ENCODE data around the gene GARIN5A. TPM values are rescaled to one million over a fixed set of nuclear protein-coding genes. Genes with fewer than 3 reads are reported as not detected.

GARIN5A gene
- total RNA-seq, 2 experiments from 2014 or later = 0.50 to 0.57 TPM

DNA sequence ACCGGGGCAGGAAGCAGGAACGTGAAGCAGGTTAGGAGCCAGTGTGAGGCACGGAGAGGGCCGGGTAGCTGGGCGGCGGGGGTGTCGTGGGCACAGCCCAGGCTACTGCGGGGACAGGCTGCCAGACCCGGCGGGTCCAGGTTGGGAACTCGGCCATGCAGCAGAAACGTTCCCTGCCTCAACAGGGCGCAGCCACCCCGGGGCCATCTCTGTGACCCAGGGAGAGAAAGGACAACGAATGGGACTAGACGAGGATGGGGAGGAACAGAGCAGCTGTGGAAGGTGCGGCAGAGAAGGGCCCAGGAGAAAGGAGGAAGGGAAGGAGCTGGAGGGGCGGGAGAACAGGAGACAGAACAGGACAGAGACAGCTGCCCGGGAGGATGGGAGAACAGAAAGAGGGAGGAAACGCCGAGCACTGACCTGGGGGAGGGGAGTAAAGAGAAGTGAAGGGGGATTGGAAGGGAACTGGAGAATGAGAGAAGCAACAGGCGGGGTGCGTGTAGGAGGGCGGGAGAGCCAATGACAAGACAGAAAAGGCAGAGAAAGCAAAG lies 12.9 kb upstream of the GARIN5A start:
- ATAC-seq (ENCODE audit: low read depth) (no peak), DNase-seq (no peak)
- H3K27me3 Mint-ChIP-seq = peaks cover 5% of the 10 kb centered on the region
- POLR2A ChIA-PET = no interaction called here
- H3K4me1 Mint-ChIP-seq = peaks cover 19% of the 10 kb centered on the region
- H3K36me3 Mint-ChIP-seq = peaks cover 18% of the 10 kb centered on the region
- no peaks in the 10 kb centered on the region for H3K9me3 Mint-ChIP-seq
- no peak overlapping the region for H3K27ac Mint-ChIP-seq
- no peak overlapping the region for H3K4me3 Mint-ChIP-seq

- H3K27ac Mint-ChIP-seq = peak overlapping the region; percentile 19
- POLR2A ChIA-PET = interaction anchor here (0.7 kb wide), 1 partner anchor 22 kb away, joined by 3 read pairs; no protein-coding TSS in a partner anchor
- peaks cover 19% of the 10 kb centered on the region for H3K4me1 Mint-ChIP-seq
Observed at GRCh38 chr19:50488389-50489194, 11.9 kb upstream of the GARIN5A start.

DNA sequence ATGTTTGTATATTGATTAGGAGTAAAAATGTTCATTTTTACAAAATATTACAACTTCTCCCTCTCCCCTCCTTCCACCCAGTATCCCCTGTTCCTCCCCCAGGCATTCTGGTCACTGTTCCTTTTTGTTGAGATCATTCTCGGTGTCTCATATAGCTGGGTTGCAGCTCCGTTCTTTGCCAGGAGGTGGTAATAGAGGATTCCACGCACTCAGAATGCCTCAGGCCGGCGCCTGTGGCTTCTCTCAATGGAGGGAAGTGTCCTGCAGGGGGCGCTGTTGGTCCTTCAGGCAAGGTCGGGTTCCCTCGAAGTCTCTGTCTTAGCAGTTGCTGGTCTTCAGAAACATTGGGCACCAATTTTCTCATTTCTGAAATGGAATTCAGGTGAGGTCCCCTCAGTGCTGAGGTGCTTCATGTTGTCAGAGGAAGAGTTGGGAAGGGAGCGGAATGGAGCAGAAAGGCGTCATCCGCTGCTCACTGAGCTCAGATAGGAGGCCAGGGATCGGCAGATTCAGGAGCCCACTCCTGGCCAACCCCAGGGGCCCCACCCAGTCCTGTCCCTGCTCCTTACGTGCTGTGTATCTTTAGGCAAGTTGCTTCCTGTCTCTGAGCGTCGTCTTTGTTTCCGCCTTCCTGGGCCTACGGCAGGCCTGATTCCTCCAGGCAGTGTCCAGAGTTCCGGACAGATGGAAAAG lies 10.3 kb upstream of the GARIN5A start:
- Mint-ChIP-seq H3K9me3 (no peaks in the 10 kb centered on the region), H3K27me3 (peaks cover 5% of the 10 kb centered on the region), H3K4me1 (peaks cover 13% of the 10 kb centered on the region), H3K27ac (no peak overlapping the region), H3K36me3 (peaks cover 24% of the 10 kb centered on the region), H3K4me3 (no peak overlapping the region)
- DNase-seq (no peak), ATAC-seq (ENCODE audit: low read depth) (no peak)
- POLR2A ChIA-PET = no interaction called here

More at GRCh38 chr19:50488389-50489194, 11.9 kb upstream of the GARIN5A start:
- H3K4me3 Mint-ChIP-seq = no peak overlapping the region
- H3K9me3 Mint-ChIP-seq = no peaks in the 10 kb centered on the region
- ATAC-seq (ENCODE audit: low read depth) (no peak), DNase-seq (no peak)
- peaks cover 5% of the 10 kb centered on the region for H3K27me3 Mint-ChIP-seq
- peaks cover 18% of the 10 kb centered on the region for H3K36me3 Mint-ChIP-seq

- ATAC-seq (ENCODE audit: low read depth) (no peak), DNase-seq (no peak)
- Mint-ChIP-seq H3K27me3 (no peaks in the 10 kb centered on the region), H3K4me3 (no peak overlapping the region), H3K36me3 (peaks cover 24% of the 10 kb centered on the region), H3K27ac (peak overlapping the region; percentile 36), H3K4me1 (peaks cover 5% of the 10 kb centered on the region), H3K9me3 (no peaks in the 10 kb centered on the region)
- POLR2A ChIA-PET = interaction anchor here (0.6 kb wide), 1 partner anchor 87 kb away, joined by 3 read pairs; no protein-coding TSS in a partner anchor
Observed at GRCh38 chr19:50485284-50485955, 8.8 kb upstream of the GARIN5A start.

DNA sequence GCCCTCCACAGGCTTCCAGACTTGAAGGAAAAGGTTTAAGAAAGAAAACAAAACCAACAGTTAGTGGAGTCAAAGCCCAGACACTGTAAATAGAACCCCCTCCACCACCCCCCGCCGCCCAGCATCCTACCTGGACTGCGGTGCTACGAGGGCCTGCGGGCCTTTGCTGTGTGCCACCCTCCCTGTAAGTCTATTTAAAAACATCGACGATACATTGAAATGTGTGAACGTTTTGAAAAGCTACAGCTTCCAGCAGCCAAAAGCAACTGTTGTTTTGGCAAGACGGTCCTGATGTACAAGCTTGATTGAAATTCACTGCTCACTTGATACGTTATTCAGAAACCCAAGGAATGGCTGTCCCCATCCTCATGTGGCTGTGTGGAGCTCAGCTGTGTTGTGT lies 6.3 kb upstream of the GARIN5A start:
- DNase-seq (no peak), ATAC-seq (ENCODE audit: low read depth) (no peak)
- no peaks in the 10 kb centered on the region for H3K9me3 Mint-ChIP-seq
- POLR2A ChIA-PET = no interaction called here
- no peak overlapping the region for H3K27ac Mint-ChIP-seq
- peaks cover 4% of the 10 kb centered on the region for H3K4me1 Mint-ChIP-seq
- H3K4me3 Mint-ChIP-seq = no peak overlapping the region
- no peaks in the 10 kb centered on the region for H3K27me3 Mint-ChIP-seq
- peaks cover 29% of the 10 kb centered on the region for H3K36me3 Mint-ChIP-seq

- Mint-ChIP-seq H3K27ac (no peak overlapping the region), H3K27me3 (no peaks in the 10 kb centered on the region), H3K9me3 (no peaks in the 10 kb centered on the region), H3K4me1 (peaks cover 6% of the 10 kb centered on the region), H3K36me3 (peaks cover 32% of the 10 kb centered on the region), H3K4me3 (no peak overlapping the region)
- DNase-seq = no peak
- no peak for ATAC-seq (ENCODE audit: low read depth)
- POLR2A ChIA-PET = no interaction called here
Observed at GRCh38 chr19:50482271-50482855, 5.7 kb upstream of the GARIN5A start.

- H3K36me3 Mint-ChIP-seq = peaks cover 30% of the 10 kb centered on the region
- H3K4me3 Mint-ChIP-seq = no peak overlapping the region
- H3K9me3 Mint-ChIP-seq = no peaks in the 10 kb centered on the region
- no peak overlapping the region for H3K27ac Mint-ChIP-seq
- ATAC-seq (ENCODE audit: low read depth) (no peak), DNase-seq (no peak)
- POLR2A ChIA-PET = no interaction called here
- peaks cover 10% of the 10 kb centered on the region for H3K4me1 Mint-ChIP-seq
- H3K27me3 Mint-ChIP-seq = no peaks in the 10 kb centered on the region
Observed at GRCh38 chr19:50481351-50482149, 4.9 kb upstream of the GARIN5A start.

GRCh38 chr19:50480281-50481111 lies 3.8 kb upstream of the GARIN5A start:
- Mint-ChIP-seq H3K27me3 (no peaks in the 10 kb centered on the region), H3K4me3 (no peak overlapping the region), H3K27ac (no peak overlapping the region), H3K9me3 (no peaks in the 10 kb centered on the region), H3K36me3 (peaks cover 24% of the 10 kb centered on the region), H3K4me1 (peaks cover 12% of the 10 kb centered on the region)
- ATAC-seq (ENCODE audit: low read depth) (no peak), DNase-seq (no peak)
- POLR2A ChIA-PET = no interaction called here

DNA sequence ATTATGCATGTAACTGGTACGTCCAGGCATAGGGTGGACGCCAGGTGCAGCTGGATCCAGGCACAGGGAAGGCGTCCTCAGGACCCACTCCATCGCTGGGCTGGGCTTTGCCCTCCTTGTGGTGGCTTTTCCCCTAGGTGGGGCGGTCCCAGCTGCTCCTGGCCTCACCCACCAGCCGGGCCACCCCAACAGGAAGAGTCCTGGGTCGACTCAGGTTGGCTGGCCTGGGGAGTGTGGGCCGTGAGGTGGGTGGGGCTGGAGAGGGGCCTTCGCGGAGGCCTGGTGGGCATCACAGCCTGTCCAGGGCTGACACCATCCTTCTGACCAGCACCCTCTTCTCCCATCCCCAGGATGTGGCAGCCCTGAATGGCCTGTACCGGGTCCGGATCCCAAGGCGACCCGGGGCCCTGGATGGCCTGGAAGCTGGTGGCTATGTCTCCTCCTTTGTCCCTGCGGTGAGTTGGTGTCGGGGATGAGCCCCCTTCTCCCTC lies 3.2 kb upstream of the GARIN5A start:
- Mint-ChIP-seq H3K9me3 (no peaks in the 10 kb centered on the region), H3K27me3 (no peaks in the 10 kb centered on the region), H3K36me3 (peaks cover 18% of the 10 kb centered on the region), H3K27ac (no peak overlapping the region), H3K4me3 (no peak overlapping the region), H3K4me1 (peaks cover 15% of the 10 kb centered on the region)
- DNase-seq = no peak
- ATAC-seq (ENCODE audit: low read depth) = no peak
- POLR2A ChIA-PET = interaction anchor here (1.7 to 2.0 kb wide), 2 partner anchors 31 to 122 kb away, joined by 5 to 6 read pairs; partner anchors contain the start of gene JOSD2

DNA sequence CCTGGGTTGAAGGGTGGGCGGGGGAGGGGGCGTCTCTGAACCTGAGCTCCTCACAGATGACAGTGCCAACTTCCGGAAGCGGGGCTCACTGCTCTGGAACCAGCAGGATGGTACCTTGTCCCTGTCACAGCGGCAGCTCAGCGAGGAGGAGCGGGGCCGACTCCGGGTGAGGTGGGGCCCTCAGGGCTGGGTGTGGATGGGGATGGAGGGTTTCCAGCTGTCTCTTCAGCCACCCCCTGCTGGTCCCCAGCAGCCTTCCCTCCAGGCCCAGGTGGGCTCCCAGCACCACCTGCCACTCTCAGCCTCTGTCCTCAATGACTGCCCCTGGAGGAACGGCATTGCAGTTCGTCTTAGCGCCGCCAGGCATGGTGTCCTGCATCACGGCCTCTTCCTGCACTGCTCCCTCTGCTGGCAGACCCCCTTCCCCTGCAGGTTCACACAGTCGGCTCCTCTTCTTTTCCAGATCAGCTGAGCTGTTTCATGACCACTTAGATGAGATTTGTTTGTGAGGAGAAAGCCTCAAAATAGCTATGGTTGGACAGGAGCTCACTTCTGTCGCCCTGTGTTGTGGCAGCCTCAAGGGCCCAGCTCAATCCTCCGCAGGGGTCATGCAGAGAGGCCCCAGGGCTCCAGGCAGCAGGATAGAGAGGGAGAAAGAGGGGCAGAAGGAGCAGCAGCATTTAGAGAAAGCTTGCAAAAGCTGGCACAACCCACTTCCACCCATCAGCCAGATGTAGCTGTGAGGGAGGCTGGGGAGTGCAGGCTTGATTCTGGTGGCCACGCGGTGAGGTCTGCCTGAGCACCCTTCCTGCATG lies 2.5 kb upstream of the GARIN5A start:
- peaks cover 15% of the 10 kb centered on the region for H3K4me1 Mint-ChIP-seq
- POLR2A ChIA-PET = interaction anchor here (0.6 to 2.0 kb wide), 3 partner anchors 32 to 965 kb away, joined by 5 to 7 read pairs (median 6); partner anchors contain the start of gene JOSD2
- no peaks in the 10 kb centered on the region for H3K27me3 Mint-ChIP-seq
- no peak for ATAC-seq (ENCODE audit: low read depth)
- no peak overlapping the region for H3K4me3 Mint-ChIP-seq
- no peak for DNase-seq
- peaks cover 16% of the 10 kb centered on the region for H3K36me3 Mint-ChIP-seq
- no peak overlapping the region for H3K27ac Mint-ChIP-seq
- H3K9me3 Mint-ChIP-seq = no peaks in the 10 kb centered on the region
